OCI-M2 (cell line): ENCODE data around the gene RINL.
"Not testable (repeated sequence)": the region's sequence is repeated elsewhere in the genome, so short reads cannot be mapped to it uniquely, and the experiment has no call there.

Experiments
- DNase-seq: peaks from one replicate; lab custom pipeline; 2025; ENCODE audit not compliant: unreplicated experiment; lab: John Stamatoyannopoulos, UW

The RINL gene

GRCh38 chr19:38905620-38906019 is 27.5 kb upstream of the RINL start:
- no peak for DNase-seq

DNA sequence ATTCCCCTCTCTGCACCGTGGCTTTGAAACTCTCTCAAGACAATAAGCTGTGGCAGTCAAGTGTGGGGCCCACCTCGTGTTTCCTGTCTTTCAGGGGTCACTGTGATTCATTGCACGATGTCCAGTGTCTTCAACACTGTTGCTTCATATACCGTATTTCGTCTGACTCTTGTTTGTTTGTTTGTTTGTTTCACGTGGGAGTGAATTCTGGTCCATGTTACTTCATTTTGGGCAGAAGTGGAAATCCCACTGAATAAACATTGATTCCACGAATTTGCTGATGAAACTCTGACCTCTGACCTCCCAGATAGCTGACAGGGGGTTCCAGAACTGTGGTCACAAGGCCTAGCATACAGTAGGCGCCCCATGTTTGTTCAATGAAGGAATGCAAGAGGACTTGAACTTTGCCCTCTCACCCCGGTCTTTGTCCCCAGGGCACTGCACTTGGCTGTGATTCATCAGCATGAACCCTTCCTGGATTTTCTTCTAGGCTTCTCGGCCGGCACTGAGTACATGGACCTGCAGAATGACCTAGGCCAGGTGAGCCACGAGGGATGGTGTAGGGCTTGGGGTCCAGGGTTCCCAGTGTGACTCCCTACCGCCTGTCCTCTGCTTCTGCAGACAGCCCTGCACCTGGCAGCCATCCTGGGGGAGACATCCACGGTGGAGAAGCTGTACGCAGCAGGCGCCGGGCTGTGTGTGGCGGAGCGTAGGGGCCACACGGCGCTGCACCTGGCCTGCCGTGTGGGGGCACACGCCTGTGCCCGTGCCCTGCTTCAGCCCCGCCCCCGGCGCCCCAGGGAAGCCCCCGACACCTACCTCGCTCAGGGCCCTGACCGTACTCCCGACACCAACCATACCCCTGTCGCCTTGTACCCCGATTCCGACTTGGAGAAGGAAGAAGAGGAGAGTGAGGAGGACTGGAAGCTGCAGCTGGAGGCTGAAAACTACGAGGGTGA is 26.8 kb upstream of the RINL start:
- DNase-seq = no peak

GRCh38 chr19:38901683-38902082 is 23.6 kb upstream of the RINL start:
- no peak for DNase-seq

GRCh38 chr19:38900743-38901190 is 22.7 kb upstream of the RINL start:
- DNase-seq = no peak

DNA sequence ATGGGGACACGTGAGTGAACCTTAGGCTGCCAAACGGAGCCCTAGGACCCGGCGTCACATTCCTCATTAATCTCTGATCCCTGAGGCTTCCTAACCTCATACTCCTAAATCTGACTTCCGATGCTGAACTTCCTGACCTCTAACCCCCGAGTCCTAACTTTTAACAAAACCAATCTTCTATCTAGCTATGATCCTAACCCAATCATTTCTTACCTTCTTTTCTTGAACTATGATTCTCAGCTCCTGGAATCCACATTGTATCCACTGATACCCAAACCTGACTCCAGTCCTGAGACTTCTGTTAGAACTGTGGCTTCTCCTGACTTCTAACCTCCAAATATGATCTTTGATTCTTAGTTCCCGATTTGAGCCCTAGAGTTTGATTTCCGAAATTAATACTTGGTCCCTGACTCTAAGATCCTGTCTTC is 22.1 kb upstream of the RINL start:
- peak; percentile 95 for DNase-seq

- peak; percentile 100 for DNase-seq
Measured at GRCh38 chr19:38899447-38900201, 21.5 kb upstream of the RINL start, which contains the start of the genes NFKBIB and SIRT2. NFKBIB (plus strand) TSS chr19:38899969; CDS start chr19:38900033, 64 bp downstream. SIRT2 (minus strand) TSS chr19:38899618; CDS start chr19:38899521, 97 bp downstream.

DNA sequence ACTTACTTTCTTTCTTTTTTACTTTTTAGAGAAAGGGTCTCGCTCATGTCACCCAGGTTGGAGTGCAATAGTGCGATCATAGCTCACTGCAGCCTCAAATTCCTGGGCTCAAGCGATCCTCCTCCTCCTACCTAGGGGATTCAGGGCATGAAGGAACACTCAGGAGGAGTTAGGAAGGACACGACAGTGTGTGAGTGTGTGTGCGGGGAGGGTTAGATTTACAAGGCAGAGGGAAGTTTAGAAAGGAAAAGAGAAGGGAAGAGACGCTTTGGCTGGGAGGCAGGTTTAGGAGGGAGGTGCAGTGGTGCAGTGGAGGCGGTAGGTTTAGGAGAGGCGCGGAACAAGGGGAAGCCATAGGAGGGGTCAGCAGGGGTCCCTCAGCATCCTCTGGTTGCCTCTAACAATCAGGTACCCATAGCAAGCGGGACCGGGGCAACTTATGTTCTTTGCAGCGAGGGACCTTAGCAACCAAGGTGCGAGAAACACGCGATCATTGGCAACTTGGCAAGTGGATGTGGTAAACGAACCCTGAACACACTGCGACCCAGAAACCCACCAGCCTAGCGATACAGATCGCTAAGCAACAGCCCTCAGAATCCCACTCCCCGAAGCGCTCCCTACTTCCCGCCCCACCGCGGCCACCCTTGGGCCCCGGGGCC is 20.8 kb upstream of the RINL start:
- DNase-seq = no peak

- DNase-seq = no peak
Measured at GRCh38 chr19:38894968-38895367, 16.9 kb upstream of the RINL start.

GRCh38 chr19:38893341-38893771 is 15.3 kb upstream of the RINL start:
- DNase-seq = no peak

DNA sequence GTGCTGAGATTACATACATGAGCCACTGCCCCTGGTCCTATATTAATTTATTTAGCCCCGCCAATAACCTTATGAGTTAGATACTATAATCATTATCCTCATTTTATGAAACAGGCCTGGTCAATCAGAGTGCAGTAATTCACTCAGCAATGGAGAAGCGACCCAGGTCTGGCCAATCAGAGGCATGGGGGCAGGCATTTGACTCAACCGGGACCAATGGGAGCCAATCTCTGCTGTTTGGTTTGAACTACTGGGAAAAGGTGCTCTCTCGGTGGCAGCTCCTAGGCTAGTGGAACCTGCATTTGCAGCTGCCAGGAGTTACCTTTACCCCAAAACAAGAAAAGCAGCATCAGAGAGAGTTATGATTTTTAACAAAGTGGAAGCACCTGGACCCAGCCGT is 14.8 kb upstream of the RINL start:
- no peak for DNase-seq

DNA sequence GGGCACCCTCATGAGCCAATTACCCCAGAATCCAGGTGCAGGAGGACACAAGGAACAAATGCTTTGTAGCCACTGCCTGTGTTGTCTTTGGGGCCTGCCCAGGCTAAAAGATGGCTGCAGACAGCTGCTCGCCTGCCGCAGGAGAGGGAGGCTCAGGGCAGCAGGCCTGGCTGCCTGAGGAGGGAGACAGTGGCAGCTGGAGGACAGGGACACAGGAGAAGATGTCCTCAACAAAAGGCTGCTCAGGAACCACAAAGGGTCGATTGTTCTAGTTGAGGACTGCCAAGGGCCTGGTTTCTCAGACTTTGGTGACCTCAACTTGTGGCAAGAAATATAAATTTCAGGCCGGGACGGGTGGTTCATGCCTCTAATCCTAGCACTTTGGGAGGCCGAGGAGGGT is 13.7 kb upstream of the RINL start:
- no peak for DNase-seq

GRCh38 chr19:38890686-38891085 is 12.6 kb upstream of the RINL start:
- no peak for DNase-seq

DNA sequence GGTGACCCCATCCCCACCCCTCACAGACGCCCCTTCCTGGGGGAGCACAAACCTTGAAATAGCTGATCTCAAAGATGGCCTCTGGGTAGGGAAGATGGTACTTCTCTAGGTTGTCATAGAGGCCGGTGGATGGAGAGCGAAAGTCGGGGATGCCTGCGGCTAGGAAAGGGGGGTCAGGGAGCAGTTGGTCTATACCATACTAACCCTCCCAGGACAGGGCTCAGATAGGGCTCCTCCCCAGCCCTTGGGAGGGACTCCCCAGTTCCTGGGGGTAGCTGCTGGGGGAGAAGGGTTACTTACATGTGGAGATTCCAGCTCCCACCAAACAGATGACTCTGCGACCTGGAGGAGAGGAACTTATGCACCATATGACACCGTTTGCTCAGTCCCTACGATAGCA is 11.7 kb upstream of the RINL start:
- no peak for DNase-seq

GRCh38 chr19:38888876-38889275 is 10.8 kb upstream of the RINL start:
- DNase-seq = no peak

DNA sequence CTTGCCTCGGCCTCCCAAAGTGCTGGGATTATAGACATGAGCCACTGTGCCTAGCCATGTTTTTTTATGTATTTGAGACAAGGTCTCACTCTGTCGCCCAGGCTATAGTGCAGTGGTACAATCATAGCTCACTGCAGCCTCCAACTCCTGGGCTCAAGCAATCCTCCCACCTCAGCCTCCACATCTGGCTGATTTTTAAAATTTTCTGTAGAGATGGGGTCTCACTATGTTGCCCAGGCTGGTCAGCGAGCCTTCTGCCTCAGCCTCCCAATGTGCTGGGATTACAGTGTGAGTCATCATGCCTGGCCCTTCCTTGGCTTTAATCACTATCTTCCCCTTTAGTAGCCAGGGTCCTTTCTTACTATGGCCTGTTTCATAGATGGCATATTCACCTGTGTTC is 6.6 kb upstream of the RINL start:
- DNase-seq = not testable (repeated sequence)

GRCh38 chr19:38883286-38883685 is 5.2 kb upstream of the RINL start:
- DNase-seq = no peak

GRCh38 chr19:38880882-38881609 is 3.0 kb upstream of the RINL start:
- no peak for DNase-seq

DNA sequence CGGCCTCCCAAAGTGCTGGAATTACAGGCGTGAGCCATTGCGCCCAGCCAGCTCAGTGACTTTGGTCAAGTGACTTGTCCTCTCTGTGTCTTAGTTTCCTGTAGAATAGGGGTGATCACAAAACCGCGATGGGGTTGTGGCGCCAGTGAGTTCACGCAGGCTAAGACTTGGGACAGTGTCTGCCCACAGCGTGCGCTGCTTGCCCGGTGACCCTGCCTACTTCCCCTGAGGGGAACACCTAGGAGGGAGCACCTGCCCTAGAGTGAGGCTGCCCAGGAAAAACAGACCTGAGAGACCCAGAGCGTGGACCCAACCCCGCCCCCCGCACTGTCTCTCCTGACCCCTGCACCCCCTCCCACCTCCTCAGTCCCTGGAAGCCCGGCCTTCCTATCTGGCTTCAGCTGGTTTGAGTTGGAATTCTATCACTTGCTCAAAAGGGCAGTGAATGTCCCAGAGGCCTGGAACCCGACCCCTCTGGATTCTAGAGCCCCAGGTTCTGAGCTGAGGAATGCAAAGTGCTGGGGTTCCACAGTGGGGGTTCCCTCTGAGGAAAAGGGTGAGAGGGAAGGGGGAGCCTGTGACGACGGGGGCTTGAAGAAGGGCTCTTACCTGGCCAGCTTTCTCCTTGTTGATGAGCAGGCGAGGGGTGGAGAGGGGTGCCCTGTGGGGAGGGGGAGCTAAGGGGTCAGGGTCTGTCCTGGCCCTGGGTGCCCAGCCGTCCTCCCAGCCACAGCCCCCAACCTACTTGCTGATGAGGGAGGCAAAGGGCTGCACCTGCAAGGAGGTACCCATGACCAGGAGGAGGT is 2.2 kb upstream of the RINL start:
- no peak for DNase-seq

DNA sequence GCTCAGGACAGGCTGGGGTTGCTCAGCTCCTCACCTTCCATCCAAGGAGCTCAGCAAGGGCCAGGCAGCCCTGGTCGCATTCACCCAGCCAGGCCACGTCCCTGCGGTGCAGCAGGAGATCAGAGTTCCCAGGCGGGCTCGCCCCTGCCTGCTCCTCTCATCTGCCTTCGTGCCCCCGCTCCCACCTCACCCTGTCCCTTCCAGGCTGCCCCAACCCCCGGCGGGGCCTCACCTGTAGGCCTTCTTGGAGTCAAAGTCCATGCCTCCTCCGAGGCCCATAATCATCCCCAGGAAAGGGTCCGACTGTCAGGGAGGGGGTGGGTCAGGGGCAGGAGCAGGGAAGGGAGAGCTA is 1.3 kb upstream of the RINL start:
- DNase-seq = no peak
